NCI-H2196 treated with DMSO at 0.1 percent for 48 hours (cell line): ENCODE results near the gene MKX.
A peak's percentile ranks its signal among the peaks of the same experiment; 100 is the strongest.

ENCODE experiments used
- DNase-seq: peaks from one replicate; lab custom pipeline; 2025; ENCODE audit not compliant: unreplicated experiment; lab: John Stamatoyannopoulos, UW

Gene MKX

GRCh38 chr10:27745732-27746396 is at the start of gene MKX:
Gene MKX (minus strand): TSS chr10:27745819. CDS start chr10:27743415, 2,404 bp downstream.
- peak; percentile 38 for DNase-seq

DNA sequence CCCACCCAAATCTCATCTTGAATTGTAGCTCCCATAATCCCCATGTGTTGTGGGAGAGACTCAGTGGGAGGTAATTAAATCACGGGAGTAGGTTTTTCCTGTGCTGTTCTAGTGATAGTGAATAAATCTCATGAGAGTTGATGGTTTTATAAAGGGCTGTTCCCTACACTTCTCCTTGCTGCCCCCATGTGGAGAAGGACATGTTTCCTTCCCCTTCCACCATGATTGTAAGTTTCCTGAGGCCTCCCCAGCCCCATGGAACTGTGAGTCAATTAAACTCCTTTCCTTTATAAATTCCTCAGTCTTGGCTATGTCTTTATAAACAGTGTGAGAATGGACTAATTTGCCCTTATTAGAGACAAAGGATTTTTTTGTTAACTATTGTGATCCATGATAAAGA is 48.5 kb upstream of the MKX start:
- DNase-seq: no peak

DNA sequence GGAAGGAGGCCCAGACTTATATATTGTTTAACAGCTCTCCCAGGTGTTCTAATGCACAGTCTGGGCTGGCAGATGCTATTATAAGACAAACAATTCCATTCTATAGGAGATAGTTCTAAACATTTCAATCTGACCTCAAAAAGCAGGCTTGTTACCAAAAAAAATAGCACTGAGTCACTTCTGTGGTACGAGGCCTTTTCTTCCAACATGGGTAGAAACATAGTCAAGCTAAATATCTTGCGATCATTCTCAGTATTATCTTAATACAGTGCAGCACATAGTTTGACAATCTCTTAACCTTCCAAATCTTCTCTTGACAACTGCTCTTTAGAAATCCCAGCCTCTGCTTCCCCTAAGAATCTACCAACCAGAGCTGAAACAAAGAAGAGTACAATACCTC is 46.6 kb upstream of the MKX start:
- DNase-seq: no peak

DNA sequence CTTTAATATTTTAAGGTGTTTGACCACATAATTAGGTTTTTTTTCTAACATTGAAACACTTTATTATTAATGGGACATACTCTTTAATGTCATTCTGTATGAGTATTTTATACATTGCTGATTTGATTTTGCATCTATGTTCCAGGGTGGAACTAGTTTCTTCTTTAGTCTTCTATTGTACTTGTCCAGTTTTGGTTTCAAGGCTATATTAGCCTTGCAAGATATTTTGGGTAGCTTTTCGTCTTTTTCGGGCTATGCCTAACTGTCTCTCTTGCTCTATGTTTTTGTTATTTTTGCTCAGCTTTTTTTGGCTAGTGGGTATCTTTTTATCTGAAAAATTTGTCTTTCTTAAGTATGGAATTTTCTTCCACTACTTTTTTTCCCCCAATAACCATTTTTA is 38.7 kb upstream of the MKX start:
- no peak for DNase-seq

DNA sequence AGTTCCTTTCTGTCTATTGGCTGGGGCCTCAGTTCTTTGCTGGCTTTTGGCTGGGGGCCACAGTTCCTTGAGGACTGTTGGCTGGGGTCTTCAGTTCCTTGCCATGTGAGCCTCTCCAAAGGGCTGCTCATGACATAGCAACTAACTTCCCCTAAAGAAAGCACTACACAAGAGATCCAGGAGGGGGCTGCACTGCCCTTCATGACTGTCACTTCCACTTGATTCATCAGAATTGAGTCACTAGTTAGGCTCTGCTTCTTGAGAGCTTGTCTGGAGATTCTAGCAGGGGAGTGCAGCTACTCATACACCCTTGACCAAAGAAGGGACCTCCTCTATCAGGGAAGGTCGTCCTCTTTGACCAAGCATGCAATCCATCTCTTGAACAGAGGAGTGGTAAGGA is 38.0 kb upstream of the MKX start:
- no peak for DNase-seq

- no peak for DNase-seq
These were observed 33.9 kb upstream of the MKX start for GRCh38 chr10:27779462-27780015.

- no peak for DNase-seq
These were observed 29.2 kb upstream of the MKX start for GRCh38 chr10:27774831-27775230.

GRCh38 chr10:27771231-27771630 is 25.6 kb upstream of the MKX start:
- DNase-seq: no peak

- no peak for DNase-seq
These were observed 24.6 kb upstream of the MKX start for GRCh38 chr10:27770181-27770580.

DNA sequence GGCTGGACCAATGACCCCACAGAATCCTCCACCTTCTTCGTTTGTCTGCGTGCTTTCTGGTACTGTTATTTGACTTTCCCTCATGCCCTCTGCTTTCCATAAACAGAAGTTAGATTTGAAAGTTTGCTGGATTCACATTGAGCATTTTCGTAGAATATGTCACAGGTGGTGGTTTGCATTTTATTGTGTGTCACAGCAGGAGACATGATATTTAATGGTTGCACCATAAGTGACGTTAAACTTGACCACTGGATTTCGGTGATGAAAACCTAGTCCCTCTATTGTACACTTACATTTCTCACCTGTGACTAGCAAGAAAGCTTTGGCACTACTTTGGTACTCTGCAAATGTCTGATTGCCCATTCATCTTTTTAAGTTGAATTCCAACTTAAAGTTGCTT is 15.2 kb upstream of the MKX start:
- DNase-seq: no peak

- no peak for DNase-seq
These were observed 14.1 kb upstream of the MKX start for GRCh38 chr10:27759483-27760272.

DNA sequence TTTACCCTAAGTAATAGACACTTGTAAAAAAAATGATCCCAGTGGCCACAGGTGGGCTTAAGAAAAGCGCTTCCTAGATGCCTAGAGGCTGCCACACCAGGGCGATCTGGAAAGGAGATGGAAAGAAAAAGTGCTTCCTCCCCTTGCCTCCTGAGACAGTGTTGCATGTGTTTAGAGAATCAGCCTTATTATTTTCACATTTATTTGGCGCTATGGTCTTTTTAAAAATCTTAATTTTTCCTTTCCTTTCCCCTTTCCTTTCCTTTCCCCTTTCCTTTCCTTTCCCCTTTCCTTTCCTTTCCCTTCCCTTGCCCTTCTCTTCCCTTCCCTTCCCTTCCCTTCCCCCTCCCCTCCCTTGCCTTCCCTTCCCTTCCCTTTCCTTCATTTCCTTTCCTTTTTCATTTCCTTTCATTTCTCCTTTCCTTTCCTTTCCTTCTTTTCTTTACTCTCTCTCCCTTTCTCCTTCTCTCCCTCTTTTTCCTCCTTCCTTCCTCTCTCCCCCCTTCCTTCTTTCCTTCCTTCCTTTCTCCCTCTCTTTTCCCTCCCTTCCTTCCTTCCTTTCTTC is 7.1 kb upstream of the MKX start:
- DNase-seq: no peak

GRCh38 chr10:27748601-27749000 is 3.0 kb upstream of the MKX start:
- no peak for DNase-seq

DNA sequence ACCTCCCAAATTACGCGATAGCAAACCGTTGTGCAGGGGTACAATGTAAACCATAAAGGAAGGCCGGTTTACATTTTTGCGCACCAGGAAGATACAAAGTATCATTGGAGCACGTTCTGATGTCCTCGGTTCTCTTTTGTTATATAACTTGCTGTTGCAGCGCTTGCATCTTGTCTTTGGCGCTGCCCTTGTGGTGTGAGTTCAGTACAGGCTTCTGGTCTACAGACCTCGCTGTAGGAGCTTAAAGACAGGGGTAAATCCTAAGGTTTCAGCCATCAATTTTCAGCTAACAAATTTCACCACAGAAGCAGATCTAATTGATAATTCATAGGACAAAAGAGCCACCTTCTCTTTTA is 1.5 kb upstream of the MKX start:
- no peak for DNase-seq

- no peak for DNase-seq
These were observed 927 bp upstream of the MKX start for GRCh38 chr10:27746397-27747095.

- no peak for DNase-seq
These were observed 552 bp downstream of the MKX start for GRCh38 chr10:27744802-27745731.

DNA sequence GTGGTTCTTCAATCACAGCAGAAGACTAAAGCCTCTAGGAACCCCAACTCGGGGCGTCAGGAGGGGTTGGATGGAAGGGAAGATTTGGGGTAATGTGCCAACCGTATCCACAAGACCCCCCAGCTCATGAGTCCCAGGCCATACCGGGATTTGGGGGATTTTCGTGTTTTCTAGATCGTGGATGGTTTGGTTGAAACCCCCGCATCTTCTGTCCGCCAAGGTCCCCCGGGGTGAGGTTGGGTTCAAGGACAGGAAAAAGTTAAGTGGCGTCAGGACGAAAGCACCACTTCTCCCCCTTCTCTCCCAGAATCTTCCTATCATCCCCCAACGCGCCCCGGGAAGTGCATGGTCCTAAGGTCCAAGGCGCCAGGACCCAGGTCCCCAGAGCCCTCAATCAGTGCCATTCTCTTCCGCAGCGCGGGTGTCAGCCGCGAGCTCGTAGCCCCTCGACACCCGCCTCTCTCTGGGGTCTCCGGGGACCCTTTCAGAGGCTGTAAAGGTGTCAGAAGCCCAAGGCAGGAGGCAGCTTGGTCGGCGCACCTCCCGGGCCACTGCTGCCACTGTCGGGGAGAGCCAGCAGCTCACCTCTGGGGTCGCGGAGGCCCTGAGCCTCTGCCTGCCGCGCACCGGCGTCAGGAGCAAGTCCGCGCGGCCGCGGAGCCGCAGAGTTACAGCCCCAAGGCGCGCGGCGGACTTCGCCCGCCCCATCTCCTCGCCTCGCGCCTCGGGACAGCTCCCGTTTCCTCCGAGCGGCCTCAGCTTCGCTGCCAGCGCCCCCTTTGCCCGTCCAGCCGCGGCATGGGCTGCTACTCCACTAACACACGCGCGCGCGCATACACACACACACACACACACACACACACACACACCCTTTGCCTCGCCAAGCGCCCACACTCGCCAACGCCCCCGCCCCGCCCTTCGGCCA is 1.5 kb downstream of the MKX start:
- DNase-seq: no peak

DNA sequence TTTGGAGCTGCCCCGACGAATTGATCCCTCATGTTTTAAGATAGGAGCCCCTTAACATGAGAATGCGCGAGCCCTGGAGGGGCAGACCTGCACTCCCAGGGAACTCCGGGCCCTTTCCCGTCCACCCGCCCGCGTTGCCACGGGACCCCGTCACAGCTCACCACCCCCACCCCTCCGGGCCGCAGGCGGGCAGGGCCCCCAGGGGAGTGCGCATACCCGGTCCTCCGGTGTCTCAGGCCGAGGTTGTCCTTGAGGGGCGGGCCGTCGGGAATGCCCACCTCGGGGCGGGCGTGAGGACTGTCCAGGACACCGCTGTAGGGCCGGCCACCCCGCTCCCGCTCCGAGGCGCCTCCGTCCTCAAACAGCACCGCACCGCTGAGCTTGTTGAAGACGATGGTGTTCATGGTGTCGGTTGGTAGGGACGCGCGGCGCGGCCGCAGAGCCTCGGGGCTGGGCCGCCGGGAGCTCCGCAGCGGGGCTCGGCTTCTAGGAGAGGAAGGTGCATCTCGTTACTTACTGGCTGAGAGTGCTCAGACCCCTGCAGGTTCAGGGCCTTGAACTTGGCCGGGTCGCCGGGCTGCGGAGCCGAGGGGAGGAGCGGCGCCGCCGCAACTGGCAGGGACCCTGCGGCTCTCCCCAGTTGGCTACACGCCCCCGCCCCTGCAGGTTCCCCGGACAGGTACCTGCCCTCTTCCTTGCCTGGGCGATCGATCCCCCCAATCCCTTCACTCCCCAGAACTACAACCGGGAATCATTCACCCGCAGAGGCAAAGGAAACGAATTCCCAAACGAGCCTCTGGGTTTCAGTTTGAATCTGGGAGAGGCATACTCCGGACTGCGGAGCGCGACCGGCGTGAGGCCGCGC is 2.4 kb downstream of the MKX start:
- DNase-seq: no peak
